ENCODE results near the gene GSE1.

GSE1 gene

DNA sequence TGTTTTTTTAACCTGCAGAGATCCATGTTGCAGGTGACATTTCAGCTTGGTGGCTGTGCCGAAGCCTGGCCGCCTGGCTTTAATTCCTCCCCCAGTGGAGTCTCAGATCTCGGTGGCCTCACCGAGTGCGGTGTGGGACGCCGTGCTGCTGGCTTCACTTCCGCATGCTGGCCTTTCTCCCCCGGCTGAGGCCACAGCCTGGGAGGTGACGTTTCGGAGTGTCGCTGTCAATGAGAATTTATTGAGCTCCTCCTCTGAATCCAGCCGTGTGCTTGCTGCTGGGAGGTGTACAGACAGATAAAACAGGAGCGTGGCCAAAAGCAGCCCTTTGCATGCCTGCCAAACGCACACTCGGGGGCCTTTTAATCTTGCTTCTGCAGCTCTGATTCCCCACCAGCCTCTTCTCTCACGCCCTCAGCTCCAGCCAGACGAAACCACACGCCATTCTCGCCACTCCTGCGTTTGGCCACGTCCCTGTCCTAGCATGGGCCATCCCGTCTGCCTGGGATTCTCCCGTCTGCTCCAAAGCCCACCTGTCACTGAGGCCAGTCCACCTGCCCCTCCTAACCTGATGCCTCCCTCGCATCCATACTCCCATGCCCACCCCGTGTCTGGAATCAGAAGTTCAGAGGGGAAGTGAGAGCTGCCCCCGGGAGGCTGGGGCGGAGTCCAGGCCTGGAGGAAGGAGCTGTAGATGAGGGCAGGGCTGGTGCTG lies 3.6 kb downstream of the GSE1 start:
- no peak for DNase-seq (ENCODE audit: low read depth in 3 of 3)

DNA sequence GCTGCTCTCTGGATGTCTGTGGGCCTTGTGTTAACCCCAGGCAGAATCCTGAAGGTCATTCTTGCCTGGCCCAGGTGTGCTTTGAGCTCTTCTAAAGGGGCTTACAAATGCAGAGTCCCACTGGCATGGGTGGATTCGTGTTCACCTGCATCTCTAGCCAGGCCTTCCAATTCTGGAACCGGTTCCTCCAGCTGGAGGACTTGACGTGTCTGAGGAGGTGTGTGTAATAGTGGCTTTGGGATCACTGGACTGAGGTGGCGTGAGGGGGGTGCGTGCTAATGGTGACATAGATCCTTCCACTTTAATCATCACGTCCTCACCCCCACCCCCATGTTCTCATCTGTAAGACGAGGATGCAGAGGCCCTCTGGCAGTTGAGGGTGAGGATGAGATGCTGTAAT lies 4.8 kb downstream of the GSE1 start:
- no peak for DNase-seq (ENCODE audit: low read depth in 3 of 3)

DNA sequence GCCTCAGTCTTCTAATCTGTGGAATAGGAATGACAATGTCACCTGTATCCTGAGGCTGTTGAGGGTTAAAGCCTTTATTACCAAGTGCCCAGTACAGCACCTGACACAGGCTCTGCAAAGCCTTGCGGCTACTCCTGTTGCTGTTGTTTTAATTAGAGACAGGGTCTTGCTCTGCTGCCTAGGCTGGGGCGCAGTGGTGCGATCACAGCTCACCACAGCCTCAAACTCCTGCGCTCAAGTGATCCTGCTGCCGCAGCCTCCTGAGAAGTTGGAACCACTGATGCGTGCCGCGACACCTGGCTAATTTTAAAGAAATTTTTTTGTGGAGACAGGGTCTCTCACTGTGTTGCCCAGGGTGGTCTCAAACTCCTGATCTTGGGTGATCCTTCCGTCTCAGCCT lies 5.4 kb downstream of the GSE1 start:
- DNase-seq (ENCODE audit: low read depth in 3 of 3) = no peak

DNA sequence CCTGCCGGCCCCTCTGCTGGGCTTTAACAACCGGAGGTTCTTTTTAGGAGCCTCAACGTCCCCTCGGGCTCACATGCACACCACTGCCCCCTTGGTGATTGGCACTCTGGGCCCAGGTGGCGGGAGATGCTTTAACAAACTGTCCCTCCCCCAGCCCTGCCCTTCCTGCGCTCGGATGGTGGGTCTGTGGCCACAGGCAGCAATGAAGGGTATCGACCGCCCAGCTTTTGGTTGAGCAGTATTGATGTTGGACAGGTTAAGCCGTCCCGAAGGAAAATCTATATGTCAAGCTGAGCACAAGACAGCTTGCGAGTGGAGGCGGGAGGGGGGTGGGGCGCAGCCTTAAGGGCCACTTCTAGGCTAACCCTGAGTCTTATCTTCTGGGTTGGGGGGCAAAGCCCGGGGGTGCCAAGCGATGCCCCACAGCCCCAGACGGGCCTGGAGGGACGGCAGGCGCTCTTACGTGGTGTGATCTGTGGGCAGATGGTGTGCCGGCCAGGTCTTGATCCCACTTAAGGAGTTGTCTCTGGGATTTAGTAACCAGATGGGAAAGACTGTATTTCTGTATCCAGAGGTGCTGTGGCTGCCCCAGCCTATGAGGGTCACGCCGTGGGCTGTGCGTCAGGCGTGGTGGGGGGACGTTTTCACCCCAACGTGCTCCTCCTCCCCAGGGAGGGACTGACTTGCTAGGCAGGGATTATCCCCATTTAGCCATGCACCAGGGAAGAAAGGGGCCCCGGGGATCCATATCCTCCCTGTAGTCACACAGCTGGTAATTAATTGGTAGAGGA lies 6.2 kb downstream of the GSE1 start:
- DNase-seq (ENCODE audit: low read depth in 3 of 3) = no peak

DNA sequence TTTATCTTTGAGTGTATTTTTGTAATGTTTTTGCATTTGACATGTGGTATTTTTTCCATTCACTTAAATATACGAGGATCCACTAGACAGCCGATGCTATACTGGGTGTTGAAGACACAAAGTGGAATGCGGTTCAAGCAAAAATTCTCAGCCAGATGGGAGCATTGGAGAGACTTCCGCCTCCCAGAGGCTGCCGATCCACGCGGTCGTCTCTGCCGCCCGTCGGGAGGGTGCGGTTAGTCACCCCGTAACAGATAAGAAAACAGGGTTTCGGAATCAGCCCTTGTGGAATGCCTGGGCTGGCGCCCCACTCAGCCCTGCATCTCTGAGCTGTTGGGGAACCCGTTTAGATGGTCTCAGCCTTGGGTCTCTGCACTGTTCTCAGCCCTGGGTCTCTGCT lies 7.3 kb downstream of the GSE1 start:
- DNase-seq (ENCODE audit: low read depth in 3 of 3) = no peak

DNA sequence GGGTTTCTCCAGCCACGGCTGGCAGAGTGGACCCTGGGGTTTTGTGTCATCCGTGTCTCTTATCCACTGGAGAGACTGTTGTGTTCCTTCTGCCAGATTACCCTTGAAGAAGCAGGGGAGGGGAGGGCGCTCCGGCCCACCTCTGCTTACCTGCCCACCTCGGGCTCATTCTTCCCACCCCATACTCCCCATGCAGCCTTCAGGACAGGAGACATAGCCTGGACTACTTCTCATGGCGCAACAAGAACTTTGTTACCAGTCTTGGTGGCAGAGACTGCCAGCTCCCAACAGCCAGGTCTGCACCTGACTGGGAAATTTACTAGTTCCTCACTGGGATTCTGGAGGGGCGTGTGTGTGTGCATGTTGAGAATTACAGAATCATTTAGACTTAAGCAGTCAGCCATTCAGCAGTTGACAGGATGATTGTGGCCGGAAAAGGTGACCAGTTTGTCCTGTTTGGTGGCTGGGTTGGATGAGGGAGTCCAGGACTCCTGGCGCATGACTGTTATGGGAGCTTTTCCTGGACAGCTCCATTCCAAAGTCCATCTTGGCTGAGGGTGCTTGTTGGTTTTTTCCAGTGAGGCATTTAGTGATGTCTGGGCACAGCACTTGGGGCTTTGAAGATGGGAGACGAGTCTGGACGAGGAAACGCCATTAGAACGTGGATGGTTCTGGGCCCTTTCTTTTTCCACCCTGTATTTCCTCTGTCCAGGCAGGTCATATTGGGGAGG lies 8.7 kb downstream of the GSE1 start:
- no peak for DNase-seq (ENCODE audit: low read depth in 3 of 3)

DNA sequence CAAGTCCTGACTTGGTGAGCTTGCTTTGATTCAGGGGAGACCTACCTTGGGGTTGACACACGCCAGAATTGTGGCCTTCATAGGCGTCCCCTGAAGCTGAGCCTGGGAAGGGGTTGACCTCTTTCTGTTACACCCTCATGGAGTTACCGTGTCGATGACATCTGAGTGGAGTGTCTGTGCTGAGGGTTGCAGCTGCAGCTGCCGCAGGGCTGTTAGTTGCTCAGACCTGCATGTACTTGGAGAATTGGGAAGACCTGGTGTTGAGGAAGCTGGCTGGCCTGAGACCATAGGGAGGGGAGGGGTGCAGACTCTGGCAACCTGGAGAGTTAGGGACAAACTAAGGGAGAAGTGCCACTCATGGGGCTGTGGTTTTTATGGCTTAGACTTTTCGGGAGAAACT lies 9.6 kb downstream of the GSE1 start:
- DNase-seq (ENCODE audit: low read depth in 3 of 3) = no peak

DNA sequence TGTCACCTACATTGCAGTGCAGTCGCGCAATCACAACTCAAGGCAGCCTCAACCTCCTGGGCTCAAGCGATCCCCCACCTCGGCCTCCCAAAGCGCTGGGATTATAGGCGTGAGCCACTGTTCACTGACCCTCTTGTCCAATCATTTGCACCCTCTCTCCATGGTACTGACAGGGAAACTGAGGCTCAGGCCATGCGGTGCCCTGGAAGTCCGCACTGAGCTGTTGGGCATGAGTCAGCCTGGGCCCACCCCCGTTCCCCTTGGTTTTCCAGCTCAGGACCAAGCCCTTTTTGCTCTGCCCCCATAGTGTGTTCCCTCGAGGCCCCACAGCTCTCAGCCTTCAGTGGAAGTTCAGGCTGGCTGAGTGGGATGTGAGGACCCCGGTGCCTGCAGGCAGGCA lies 10.1 kb downstream of the GSE1 start:
- DNase-seq (ENCODE audit: low read depth in 3 of 3) = no peak

DNA sequence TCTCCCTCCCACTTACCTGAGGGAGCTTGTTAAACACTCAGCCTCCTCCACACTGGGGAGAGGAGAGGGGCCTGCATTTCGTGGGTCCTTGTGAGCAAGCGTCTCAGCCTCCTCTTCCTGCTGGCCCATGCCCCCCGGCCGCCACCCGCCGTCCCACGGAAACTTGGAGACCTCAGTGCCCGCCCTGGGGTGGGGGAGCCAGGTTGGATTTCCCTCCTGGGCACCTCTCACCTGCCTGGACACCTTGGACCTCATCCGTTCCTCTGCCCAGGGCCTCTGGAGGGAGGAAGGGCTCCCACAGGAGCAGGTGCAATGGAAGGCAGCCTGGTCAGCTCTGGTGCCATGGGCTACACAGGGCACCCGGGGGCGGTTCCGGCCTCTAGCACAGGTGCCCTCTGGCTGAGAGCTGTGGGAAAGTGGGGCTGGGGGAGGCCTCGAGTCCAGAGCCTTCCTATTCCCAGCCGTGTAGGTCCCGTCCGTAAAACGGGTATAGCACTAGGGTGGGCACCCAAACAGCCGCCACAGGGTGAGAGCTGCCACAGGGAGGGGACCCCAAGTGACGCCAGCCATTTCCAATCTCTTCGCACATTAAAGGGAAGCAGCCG lies 11.0 kb downstream of the GSE1 start:
- no peak for DNase-seq (ENCODE audit: low read depth in 3 of 3)

DNA sequence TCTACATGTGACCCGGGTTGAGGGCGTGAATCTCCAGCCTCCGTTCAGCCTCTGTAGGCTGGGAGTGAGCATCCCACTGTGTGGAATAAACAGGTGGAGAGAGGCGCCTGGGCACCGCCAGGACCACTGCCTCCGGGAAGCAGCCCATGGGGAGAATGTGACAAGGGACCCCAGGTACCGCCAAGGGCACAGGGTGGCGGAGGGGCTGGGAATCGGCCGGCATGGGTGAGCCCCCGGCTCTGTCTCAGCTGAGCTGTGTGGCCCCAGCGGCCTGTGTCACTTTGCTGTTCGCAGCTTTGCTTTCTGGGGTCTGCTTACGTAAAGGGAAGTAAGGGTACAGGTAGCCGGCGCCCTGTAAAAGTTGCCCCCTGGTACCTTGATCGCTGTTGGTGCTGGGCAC lies 11.5 kb downstream of the GSE1 start:
- DNase-seq (ENCODE audit: low read depth in 3 of 3) = no peak

DNA sequence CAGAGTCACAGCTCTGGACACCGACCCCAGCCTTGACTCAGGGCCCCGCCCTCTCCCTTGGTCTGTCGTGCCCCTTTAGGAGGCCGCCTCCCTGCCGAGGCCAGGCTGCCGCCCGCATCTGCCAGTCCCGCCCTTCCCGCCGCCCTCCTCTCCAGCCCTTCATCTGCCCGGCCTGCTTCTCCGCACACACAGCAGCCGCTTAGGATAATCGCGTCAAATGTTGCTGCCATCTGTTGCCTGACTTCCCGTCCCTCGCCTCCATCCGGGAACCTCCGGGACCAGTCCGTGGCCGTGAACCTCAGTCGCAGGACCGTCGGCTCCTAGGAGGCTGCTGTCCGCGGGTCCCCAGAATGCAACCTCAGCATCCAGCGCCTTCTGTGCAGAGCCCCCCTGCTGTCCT lies 11.9 kb downstream of the GSE1 start:
- no peak for DNase-seq (ENCODE audit: low read depth in 3 of 3)

DNA sequence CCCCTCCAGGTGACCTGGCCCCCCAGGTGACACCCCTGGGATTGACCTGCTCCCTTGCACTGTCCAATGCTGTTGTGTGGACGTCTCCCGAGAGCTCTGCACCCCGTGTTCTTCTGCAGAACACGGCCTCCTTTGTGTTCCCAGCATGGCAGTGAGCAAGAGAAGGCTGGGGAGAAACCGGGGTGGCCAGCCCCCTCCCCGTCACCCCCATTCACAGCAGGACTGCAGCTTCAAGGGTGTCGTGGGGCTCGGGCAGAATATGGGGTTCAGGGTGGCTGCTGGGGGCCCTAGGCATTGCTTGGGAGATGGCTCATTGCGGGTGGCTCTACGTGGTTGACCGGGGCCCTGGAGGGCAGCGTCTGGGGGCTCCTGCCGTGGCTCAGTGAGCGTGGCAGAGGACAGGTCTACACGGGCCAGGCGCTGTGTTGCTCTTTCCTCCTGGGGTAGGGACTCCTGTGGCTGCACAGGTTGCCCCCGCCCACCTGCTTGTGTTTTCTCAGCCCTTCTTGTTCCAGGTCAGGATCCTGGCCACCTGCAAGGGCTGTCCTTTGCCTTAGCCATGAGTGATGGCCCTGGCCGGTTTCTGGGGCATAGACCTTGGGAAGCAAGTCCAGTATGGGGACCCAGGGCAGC lies 12.5 kb downstream of the GSE1 start:
- no peak for DNase-seq (ENCODE audit: low read depth in 3 of 3)

DNA sequence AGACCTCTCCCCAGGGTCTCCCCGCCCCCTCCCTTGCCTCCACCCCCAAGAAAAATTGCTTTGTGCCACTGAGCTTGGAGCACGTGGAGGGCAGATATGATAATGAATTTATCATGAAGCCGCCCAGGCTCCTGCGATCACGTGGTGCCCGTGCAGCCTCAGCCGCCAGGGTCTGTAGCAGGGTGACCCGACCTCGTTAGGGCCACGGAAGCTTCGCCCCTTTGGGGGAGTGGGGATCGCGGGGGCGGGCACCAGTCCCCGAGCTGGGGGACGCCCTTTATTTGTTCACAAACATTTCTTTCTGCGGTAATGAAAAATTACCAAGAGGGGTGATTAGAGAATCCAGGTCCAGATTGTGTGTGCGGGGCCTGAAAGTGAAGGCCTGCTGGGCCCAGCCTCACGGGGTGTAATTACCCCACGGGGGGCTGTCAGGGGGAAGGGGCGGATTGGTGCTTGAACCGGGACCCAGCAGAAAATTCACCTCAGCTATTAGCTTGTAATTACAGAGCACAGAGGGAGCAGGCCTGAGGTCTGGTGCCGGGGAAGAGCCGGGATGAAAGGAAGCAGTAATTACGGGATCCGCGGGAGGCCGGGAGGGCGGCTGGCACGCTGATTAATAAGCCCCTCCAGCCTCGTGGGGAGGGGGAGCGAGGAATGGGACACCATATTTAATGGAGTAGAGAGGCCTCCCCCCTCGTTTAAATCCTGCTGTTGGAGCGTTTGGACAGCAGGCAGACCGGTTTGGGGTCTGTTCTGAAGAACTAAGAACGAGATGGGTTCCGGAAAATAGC lies 13.3 kb downstream of the GSE1 start:
- no peak for DNase-seq (ENCODE audit: low read depth in 3 of 3)

DNA sequence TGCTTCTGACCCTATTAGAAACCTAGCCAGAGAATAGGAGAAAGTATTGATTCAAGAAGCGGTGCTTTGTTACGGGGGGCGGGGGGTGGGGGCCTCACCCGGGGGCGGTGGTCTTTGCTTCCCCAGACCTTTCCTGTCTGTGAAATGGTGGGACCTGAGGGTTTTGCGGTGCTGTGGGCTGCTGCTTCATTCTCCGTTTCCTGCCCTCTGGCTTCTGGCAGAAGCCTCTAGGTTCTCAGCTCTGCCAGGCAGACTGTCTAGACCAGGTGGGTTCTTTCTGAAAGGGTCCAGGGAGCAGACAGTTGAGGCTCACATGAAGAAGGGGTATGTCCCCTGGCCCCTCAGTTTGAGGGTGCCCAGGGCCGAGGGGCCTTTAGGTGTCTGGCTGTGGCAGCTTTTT lies 14.0 kb downstream of the GSE1 start:
- no peak for DNase-seq (ENCODE audit: low read depth in 3 of 3)

DNA sequence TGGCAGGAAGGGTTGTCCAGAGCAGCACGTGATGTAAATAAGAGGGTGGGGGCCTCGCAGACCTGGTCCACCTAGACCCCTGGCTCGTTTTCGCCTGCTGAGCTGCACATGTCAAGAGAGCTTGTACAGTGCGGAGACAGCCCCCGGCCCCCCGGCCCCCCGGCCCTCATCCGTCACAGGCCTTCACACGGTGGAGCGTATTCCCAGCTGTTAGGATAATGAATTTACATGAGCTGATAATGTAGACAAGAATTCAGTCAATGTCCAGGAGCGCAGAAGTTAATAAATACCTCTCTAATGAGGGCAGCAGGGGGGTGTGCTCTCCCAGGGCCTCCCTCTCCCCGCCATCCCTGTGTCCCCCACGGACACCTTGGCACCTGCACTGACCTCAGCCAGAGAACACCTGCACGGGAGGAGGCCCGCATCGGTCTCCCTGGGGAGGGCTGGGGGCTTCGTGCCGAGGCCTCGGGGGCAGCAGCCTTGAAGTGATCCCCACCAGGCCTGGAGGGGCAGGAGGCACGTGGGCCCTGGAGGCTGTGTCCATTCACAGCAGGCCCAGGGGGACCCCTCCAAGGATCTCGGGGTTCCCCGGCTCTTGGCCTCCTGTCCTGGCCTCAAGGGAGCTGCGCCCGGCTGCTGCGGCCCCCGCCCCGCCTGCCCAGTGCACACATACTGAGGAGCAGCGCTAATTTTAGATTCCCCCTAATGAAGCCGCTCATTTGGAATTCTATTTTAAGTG lies 14.6 kb downstream of the GSE1 start:
- DNase-seq (ENCODE audit: low read depth in 3 of 3) = no peak

DNA sequence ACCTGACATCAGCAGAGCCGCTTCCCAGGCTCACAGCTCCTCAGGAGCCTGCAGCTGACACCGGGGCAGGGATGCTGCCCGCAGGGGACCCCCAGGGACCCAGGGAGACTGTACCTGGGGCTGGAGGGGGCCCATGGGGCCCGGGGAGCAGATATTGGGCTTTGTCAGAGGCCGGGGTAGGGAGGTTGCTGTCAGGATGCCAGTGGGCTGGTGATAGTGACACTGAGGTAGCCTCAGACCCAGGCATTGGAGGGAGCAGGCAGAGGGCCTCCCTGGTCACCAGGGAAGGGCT lies 15.1 kb downstream of the GSE1 start:
- DNase-seq (ENCODE audit: low read depth in 3 of 3) = no peak

DNA sequence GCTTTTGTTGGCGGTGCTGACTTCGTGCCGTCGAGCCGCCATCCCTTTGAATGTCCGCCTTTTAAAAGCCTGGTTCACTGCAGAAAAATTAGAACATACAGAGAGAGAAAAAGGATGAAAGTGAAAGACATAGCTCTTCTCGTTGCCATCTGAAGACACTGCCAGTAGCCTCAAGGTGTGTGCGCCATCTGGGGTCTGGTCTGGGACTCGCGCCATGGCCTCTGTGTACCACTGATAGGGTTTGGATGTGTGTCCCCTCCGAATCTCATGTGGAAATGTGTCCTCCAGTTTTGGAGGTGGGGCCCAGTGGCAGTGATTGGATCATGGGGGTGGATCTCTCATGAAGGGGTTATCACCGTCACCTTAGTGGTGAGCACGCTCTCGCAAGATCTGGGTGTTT lies 15.5 kb downstream of the GSE1 start:
- DNase-seq (ENCODE audit: low read depth in 3 of 3) = no peak

DNA sequence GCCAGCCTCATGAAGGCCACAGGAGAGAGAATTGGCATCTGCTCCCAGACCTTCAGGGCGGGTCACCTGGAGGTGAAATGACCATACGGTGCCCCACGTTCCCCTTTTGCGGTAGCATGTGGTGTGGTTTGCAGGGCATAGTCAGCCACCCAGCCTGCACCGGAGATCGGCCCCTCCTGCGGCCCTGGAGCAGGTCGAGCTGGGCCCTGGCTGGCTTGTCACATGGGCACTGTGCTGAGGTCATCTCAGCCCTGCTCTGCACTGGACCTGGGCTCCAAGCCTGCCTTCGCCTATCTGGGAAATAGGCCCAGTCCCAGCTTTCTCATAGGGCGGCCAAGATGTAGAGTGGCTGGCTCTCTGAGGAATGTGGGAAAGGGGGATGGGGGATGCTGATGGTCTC lies 16.2 kb downstream of the GSE1 start:
- no peak for DNase-seq (ENCODE audit: low read depth in 3 of 3)

DNA sequence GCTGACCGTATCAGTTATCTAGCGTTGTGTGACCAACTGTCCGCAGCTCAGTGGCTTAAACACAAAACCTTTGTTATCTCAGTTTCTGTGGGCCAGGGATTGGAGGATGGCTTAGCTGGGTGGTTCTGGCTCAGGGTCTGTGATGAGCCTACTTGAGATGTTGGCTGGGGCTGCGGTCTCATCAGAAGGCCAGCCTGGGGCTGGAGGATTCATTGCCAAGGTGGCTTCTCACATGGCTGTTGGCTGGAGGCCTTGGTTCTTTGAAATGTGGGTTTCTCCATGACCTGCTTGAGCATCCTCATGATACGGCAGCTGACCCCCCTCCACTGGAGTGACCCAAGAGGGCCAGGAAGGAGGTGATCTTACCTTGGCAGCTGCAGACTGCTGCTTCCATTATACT lies 16.7 kb downstream of the GSE1 start:
- no peak for DNase-seq (ENCODE audit: low read depth in 3 of 3)

DNA sequence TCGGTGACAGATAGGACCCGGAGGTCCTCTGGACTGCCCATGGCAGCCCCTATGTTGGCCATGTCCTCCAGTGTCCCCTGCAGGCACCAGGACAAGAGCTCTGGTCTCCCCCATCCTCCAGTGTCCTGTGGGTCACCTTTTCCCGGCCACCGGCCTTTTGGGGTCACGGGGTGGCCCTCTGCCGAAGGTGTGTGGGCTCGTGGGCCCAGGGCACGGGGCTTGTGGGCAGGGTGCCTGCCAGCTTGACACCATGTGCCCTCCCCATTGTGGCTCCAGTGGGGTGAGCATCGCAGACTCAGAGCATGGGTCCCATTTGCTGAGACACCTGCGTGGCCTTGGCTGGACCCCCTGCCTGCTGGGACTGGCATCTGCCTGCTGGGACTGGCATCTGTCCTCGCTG lies 18.1 kb downstream of the GSE1 start:
- no peak for DNase-seq (ENCODE audit: low read depth in 3 of 3)

Measured in stimulated activated CD4-positive, alpha-beta T cell treated with anti-CD3 and anti-CD28 coated beads, TNF-alpha, amount 100 ng/mL, for 48 hours (primary cell).